Measurements from ENCODE around the gene PNPLA5.

Gene PNPLA5

GRCh38 chr22:43901976-43902643, 10.3 kb upstream of the PNPLA5 start:
- TF ChIP-seq CTCF (IDR thresholded peaks at IDR 0.05; ENCODE audit: low read depth, low read length): no peak
- no peak overlapping the region for H3K4me3 ChIP-seq (ENCODE audit: low read depth, low read length)

- TF ChIP-seq CTCF (IDR thresholded peaks at IDR 0.05; ENCODE audit: low read depth, low read length): no peak
- no peak overlapping the region for H3K4me3 ChIP-seq (ENCODE audit: low read depth, low read length)
These were observed 8.4 kb upstream of the PNPLA5 start for GRCh38 chr22:43900206-43900605.

GRCh38 chr22:43897751-43898261, 6.0 kb upstream of the PNPLA5 start:
- H3K4me3 ChIP-seq (ENCODE audit: low read depth, low read length): no peak overlapping the region

GRCh38 chr22:43895986-43896645, 4.3 kb upstream of the PNPLA5 start:
- no peak overlapping the region for H3K4me3 ChIP-seq (ENCODE audit: low read depth, low read length)
- TF ChIP-seq CTCF (IDR thresholded peaks at IDR 0.05; ENCODE audit: low read depth, low read length): no peak

More at GRCh38 chr22:43897751-43898261, 6.0 kb upstream of the PNPLA5 start:
- no peak for TF ChIP-seq CTCF (IDR thresholded peaks at IDR 0.05; ENCODE audit: low read depth, low read length)

- TF ChIP-seq CTCF (IDR thresholded peaks at IDR 0.05; ENCODE audit: low read depth, low read length): no peak
- no peak overlapping the region for H3K4me3 ChIP-seq (ENCODE audit: low read depth, low read length)
These were observed 2.3 kb upstream of the PNPLA5 start for GRCh38 chr22:43894122-43894521.

GRCh38 chr22:43893266-43893665, 1.5 kb upstream of the PNPLA5 start:
- no peak for TF ChIP-seq CTCF (IDR thresholded peaks at IDR 0.05; ENCODE audit: low read depth, low read length)

More at GRCh38 chr22:43893266-43893665, 1.5 kb upstream of the PNPLA5 start:
- H3K4me3 ChIP-seq (ENCODE audit: low read depth, low read length): no peak overlapping the region
